ENCODE results near the gene SHROOM2. TPM values are rescaled to one million over a fixed set of nuclear protein-coding genes. Genes with fewer than 3 reads are reported as not detected.

Gene SHROOM2
- total and polyA plus RNA-seq, 2 donors (not counting 1 experiment from before 2014, with no cell fraction given) = under 0.01 to 6.3 TPM

GRCh38 chrX:9802737-9803136, 16.5 kb downstream of the SHROOM2 start:
- DNase-seq (ENCODE audit: low read depth in 2 of 2) = no peak
- Histone ChIP-seq H3K4me3 (replicated peaks in 1 of 4; ENCODE audit: control extremely low read depth in 1 of 4, insufficient read depth in 1 of 4, low read depth in 3 of 4, low read length in 4 of 4) (no peak overlapping the region), H3K4me1 (ENCODE audit: control insufficient read depth, extremely low read depth, insufficient read depth, low read length) (no peaks in the 10 kb centered on the region), H4K20me1 (ENCODE audit: control insufficient read depth, extremely low read depth, insufficient read depth, low read length) (no peaks in the 10 kb centered on the region), H3K27ac (ENCODE audit: insufficient read depth, low read length) (no peak overlapping the region), H3K9ac (ENCODE audit: insufficient read depth, low read length) (no peak overlapping the region), H2AFZ (ENCODE audit: low read length) (no peak overlapping the region), H3K27me3 (ENCODE audit: control insufficient read depth, insufficient read depth, low read length) (no peaks in the 10 kb centered on the region), H3K4me2 (ENCODE audit: extremely low read depth, insufficient read depth, low read length) (no peak overlapping the region), H3K9me3 (ENCODE audit: control insufficient read depth, insufficient read depth, low read depth, low read length) (no peaks in the 10 kb centered on the region), H3K36me3 (ENCODE audit: control insufficient read depth, insufficient read depth, low read length) (no peaks in the 10 kb centered on the region), H3K79me2 (ENCODE audit: control insufficient read depth, insufficient read depth, low read length) (no peaks in the 10 kb centered on the region)
- TF ChIP-seq EZH2 (IDR thresholded peaks at IDR 0.05; ENCODE audit: low read length, missing control alignments) (no peak), CTCF (conservative IDR thresholded peaks at IDR 0.05 in 1 of 2, IDR thresholded peaks at IDR 0.05 in 1 of 2; ENCODE audit: low read depth in 1 of 2, low read length in 2 of 2) (no peak)

- Histone ChIP-seq H3K4me3 (replicated peaks in 1 of 4; ENCODE audit: control extremely low read depth in 1 of 4, insufficient read depth in 1 of 4, low read depth in 3 of 4, low read length in 4 of 4) (no peak overlapping the region), H3K9ac (ENCODE audit: insufficient read depth, low read length) (no peak overlapping the region), H3K79me2 (ENCODE audit: control insufficient read depth, insufficient read depth, low read length) (no peaks in the 10 kb centered on the region), H2AFZ (ENCODE audit: low read length) (no peak overlapping the region), H3K36me3 (ENCODE audit: control insufficient read depth, insufficient read depth, low read length) (no peaks in the 10 kb centered on the region), H3K27ac (ENCODE audit: insufficient read depth, low read length) (no peak overlapping the region), H3K4me2 (ENCODE audit: extremely low read depth, insufficient read depth, low read length) (no peak overlapping the region), H3K4me1 (ENCODE audit: control insufficient read depth, extremely low read depth, insufficient read depth, low read length) (no peaks in the 10 kb centered on the region), H3K9me3 (ENCODE audit: control insufficient read depth, insufficient read depth, low read depth, low read length) (no peaks in the 10 kb centered on the region), H4K20me1 (ENCODE audit: control insufficient read depth, extremely low read depth, insufficient read depth, low read length) (no peaks in the 10 kb centered on the region), H3K27me3 (ENCODE audit: control insufficient read depth, insufficient read depth, low read length) (no peaks in the 10 kb centered on the region)
- DNase-seq (ENCODE audit: low read depth in 2 of 2) = no peak
- TF ChIP-seq EZH2 (IDR thresholded peaks at IDR 0.05; ENCODE audit: low read length, missing control alignments) (no peak), CTCF (conservative IDR thresholded peaks at IDR 0.05 in 1 of 2, IDR thresholded peaks at IDR 0.05 in 1 of 2; ENCODE audit: low read depth in 1 of 2, low read length in 2 of 2) (no peak)
Measured at GRCh38 chrX:9804444-9804843, 18.2 kb downstream of the SHROOM2 start.

- H3K4me3 ChIP-seq (replicated peaks in 1 of 4; ENCODE audit: control extremely low read depth in 1 of 4, insufficient read depth in 1 of 4, low read depth in 3 of 4, low read length in 4 of 4) = no peak overlapping the region
- no peaks in the 10 kb centered on the region for H3K27me3 ChIP-seq (ENCODE audit: control insufficient read depth, insufficient read depth, low read length)
- DNase-seq (ENCODE audit: low read depth in 2 of 2) = no peak
- no peaks in the 10 kb centered on the region for H3K79me2 ChIP-seq (ENCODE audit: control insufficient read depth, insufficient read depth, low read length)
- no peak overlapping the region for H3K9ac ChIP-seq (ENCODE audit: insufficient read depth, low read length)
- H3K27ac ChIP-seq (ENCODE audit: insufficient read depth, low read length) = no peak overlapping the region
- no peaks in the 10 kb centered on the region for H3K36me3 ChIP-seq (ENCODE audit: control insufficient read depth, insufficient read depth, low read length)
- no peaks in the 10 kb centered on the region for H4K20me1 ChIP-seq (ENCODE audit: control insufficient read depth, extremely low read depth, insufficient read depth, low read length)
- H3K4me2 ChIP-seq (ENCODE audit: extremely low read depth, insufficient read depth, low read length) = no peak overlapping the region
- H3K9me3 ChIP-seq (ENCODE audit: control insufficient read depth, insufficient read depth, low read depth, low read length) = no peaks in the 10 kb centered on the region
- TF ChIP-seq CTCF (conservative IDR thresholded peaks at IDR 0.05 in 1 of 2, IDR thresholded peaks at IDR 0.05 in 1 of 2; ENCODE audit: low read depth in 1 of 2, low read length in 2 of 2) = no peak
- TF ChIP-seq EZH2 (IDR thresholded peaks at IDR 0.05; ENCODE audit: low read length, missing control alignments) = no peak
- H3K4me1 ChIP-seq (ENCODE audit: control insufficient read depth, extremely low read depth, insufficient read depth, low read length) = no peaks in the 10 kb centered on the region
- no peak overlapping the region for H2AFZ ChIP-seq (ENCODE audit: low read length)
Measured at GRCh38 chrX:9805956-9806355, 19.7 kb downstream of the SHROOM2 start.
